ENCODE results near the gene FASTKD1. TPM values are rescaled to one million over a fixed set of nuclear protein-coding genes. Genes with fewer than 3 reads are reported as not detected.
"Not testable (repeated sequence)": the region's sequence is repeated elsewhere in the genome, so short reads cannot be mapped to it uniquely, and the experiment has no call there.

Gene FASTKD1, protein sequence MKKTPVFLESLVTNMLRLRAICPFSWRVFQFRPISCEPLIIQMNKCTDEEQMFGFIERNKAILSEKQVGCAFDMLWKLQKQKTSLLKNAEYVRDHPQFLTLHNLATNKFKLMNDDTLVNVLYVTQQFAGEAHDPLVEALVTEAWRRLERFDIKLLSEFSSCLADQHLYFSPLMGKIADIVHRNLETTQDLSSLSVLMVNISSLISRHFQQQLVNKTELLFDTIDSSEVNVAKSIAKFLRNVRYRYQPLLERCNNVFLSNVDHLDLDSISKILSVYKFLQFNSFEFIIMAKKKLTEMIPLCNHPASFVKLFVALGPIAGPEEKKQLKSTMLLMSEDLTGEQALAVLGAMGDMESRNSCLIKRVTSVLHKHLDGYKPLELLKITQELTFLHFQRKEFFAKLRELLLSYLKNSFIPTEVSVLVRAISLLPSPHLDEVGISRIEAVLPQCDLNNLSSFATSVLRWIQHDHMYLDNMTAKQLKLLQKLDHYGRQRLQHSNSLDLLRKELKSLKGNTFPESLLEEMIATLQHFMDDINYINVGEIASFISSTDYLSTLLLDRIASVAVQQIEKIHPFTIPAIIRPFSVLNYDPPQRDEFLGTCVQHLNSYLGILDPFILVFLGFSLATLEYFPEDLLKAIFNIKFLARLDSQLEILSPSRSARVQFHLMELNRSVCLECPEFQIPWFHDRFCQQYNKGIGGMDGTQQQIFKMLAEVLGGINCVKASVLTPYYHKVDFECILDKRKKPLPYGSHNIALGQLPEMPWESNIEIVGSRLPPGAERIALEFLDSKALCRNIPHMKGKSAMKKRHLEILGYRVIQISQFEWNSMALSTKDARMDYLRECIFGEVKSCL
- 10 to 100 TPM; 15.3 to 20.4 (median 17.2) TPM for total RNA-seq (2021; fragmentation: NEBNext Ultra II Directional; extraction: Animal tissue kit (Norgen Biotek cat#: 25700))
- long read RNA-seq, partial matches to known transcripts = 2 of 11 reads
- long read RNA-seq, other reads (novel, unspliced or antisense) = 5 of 11 reads

DNA sequence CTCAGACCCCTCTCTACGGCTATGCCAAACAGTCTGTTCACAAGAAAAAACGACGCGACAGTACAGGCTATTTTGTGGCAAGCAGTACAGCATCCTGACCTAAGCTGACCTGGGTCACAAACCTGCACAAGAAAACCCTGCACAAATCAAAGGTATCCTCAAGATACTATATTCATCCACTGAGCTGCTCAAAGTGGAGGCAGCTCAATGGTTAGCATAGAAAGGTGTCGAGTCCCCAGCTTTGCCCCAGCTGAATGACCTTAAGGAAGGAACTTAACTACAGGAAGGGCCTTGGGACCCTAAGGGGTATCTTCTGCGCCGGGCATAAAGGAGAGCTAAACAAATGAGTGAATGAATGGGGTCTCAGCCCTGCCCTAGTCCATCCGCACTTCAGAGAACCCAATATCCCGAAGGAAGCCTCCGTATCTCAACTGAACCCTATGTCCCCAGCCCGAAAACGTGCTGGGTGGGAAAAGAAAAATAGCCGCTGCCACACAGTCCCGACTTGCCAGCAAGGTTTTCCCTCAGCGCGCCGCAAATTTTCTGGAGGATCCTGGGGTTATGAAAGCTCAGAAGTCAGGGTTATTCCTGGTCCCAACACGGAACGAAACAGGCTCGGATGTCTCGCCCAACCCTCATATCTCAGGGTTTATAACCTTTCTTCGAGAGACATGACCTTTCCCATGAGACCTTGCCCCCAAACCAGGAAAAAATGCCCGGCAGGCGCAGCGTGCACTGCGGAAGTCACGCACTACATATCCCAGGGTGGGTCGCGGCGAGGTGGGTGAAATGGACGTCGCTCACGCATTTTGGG, at the start of gene FASTKD1:
FASTKD1 (minus strand) TSS at position 706 of the 814 bp plus-strand sequence. CDS start 1,836 bp downstream, outside the sequence.
- Mint-ChIP-seq H3K4me3 (peak within 1 kb of the TSS; percentile 99), H3K4me1 (ENCODE audit: low read depth) (peaks cover 26% of the 10 kb centered on the region), H3K9me3 (no peaks in the 10 kb centered on the region)

DNA sequence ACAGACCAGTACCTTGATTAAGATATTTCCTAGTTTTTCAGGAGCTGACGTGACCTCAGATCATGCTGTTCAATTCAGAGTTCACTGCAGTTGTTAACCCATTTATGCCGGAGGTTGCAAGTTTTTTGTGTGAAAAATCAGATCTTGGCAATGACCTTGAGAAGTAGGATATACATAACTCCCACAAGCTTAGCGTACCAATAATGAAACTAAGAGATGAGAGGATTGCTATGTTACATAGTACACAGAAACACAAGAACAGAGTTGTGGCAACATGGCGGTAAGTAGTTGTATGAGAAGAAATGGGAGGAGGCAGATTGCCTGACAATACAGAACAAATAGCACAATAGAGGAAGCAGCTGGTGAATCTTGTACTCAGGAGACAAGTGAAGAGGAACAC, 49.6 kb upstream of the FASTKD1 start:
- DNase-seq = no peak
- peaks cover 13% of the 10 kb centered on the region for H3K4me1 Mint-ChIP-seq (ENCODE audit: low read depth)
- H3K27me3 Mint-ChIP-seq (ENCODE audit: insufficient read depth) = no peaks in the 10 kb centered on the region; the same call in 1 of the 2 replicates
- no peaks in the 10 kb centered on the region for H3K9me3 Mint-ChIP-seq
- H3K4me3 Mint-ChIP-seq = no peak overlapping the region
- TF ChIP-seq, protein P1, sequence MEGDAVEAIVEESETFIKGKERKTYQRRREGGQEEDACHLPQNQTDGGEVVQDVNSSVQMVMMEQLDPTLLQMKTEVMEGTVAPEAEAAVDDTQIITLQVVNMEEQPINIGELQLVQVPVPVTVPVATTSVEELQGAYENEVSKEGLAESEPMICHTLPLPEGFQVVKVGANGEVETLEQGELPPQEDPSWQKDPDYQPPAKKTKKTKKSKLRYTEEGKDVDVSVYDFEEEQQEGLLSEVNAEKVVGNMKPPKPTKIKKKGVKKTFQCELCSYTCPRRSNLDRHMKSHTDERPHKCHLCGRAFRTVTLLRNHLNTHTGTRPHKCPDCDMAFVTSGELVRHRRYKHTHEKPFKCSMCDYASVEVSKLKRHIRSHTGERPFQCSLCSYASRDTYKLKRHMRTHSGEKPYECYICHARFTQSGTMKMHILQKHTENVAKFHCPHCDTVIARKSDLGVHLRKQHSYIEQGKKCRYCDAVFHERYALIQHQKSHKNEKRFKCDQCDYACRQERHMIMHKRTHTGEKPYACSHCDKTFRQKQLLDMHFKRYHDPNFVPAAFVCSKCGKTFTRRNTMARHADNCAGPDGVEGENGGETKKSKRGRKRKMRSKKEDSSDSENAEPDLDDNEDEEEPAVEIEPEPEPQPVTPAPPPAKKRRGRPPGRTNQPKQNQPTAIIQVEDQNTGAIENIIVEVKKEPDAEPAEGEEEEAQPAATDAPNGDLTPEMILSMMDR (IDR thresholded peaks at IDR 0.05) = no peak
- H3K36me3 Mint-ChIP-seq (ENCODE audit: low read depth) = peaks cover 33% of the 10 kb centered on the region
- no peak overlapping the region for H3K27ac Mint-ChIP-seq

More for the DNA sequence above, at the start of gene FASTKD1:
- DNase-seq = peak; percentile 82
- H3K36me3 Mint-ChIP-seq (ENCODE audit: low read depth) = peaks cover 6% of the 10 kb centered on the region; the same call in 1 of the 2 replicates
- no peaks in the 10 kb centered on the region; the same call in none of the 2 replicates for H3K27me3 Mint-ChIP-seq (ENCODE audit: insufficient read depth)
- TF ChIP-seq, protein P1 (IDR thresholded peaks at IDR 0.05) = no peak
- H3K27ac Mint-ChIP-seq = peak within 1 kb of the TSS; percentile 90

DNA sequence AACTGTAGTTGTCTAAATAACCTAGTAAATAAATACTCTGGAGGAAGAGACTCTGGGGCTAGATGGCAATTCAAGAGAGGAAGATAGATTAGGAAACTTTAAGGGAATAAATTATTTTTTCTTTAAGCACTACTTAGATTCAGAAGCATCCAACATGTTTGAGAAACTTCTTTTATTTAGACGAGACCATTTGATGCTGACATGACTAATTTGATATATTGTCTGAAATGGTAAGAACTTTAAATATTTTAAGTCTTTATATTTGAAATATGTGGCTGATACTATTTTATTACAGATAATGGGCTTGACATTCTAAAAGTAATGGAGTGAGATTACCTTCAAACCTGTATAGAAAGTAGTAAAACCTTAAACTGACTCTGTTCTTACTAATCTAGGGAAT, 46.8 kb upstream of the FASTKD1 start:
- H3K27ac Mint-ChIP-seq = no peak overlapping the region
- peaks cover 13% of the 10 kb centered on the region for H3K4me1 Mint-ChIP-seq (ENCODE audit: low read depth)
- DNase-seq = no peak
- no peaks in the 10 kb centered on the region for H3K27me3 Mint-ChIP-seq (ENCODE audit: insufficient read depth)
- TF ChIP-seq, protein P1 (IDR thresholded peaks at IDR 0.05) = no peak
- H3K9me3 Mint-ChIP-seq = peaks cover 12% of the 10 kb centered on the region
- no peak overlapping the region for H3K4me3 Mint-ChIP-seq
- peaks cover 57% of the 10 kb centered on the region for H3K36me3 Mint-ChIP-seq (ENCODE audit: low read depth)

GRCh38 chr2:169619946-169620345, 46.3 kb upstream of the FASTKD1 start:
- TF ChIP-seq, protein P1 (IDR thresholded peaks at IDR 0.05) = no peak
- Mint-ChIP-seq H3K4me3 (no peak overlapping the region), H3K27me3 (ENCODE audit: insufficient read depth) (no peaks in the 10 kb centered on the region), H3K4me1 (ENCODE audit: low read depth) (peaks cover 13% of the 10 kb centered on the region), H3K36me3 (ENCODE audit: low read depth) (peaks cover 58% of the 10 kb centered on the region), H3K9me3 (peaks cover 12% of the 10 kb centered on the region), H3K27ac (peak overlapping the region; percentile 35; the same call in 1 of the 2 replicates)
- no peak for DNase-seq

GRCh38 chr2:169615982-169616381, 42.3 kb upstream of the FASTKD1 start:
- Mint-ChIP-seq H3K36me3 (ENCODE audit: low read depth) (peaks cover 76% of the 10 kb centered on the region), H3K4me1 (ENCODE audit: low read depth) (peaks cover 13% of the 10 kb centered on the region), H3K9me3 (peaks cover 12% of the 10 kb centered on the region)
- H3K27me3 Mint-ChIP-seq (ENCODE audit: insufficient read depth); H3K27ac Mint-ChIP-seq; DNase-seq; H3K4me3 Mint-ChIP-seq: not testable (repeated sequence)

Data from HFFc6 (cell line).